Stimulated activated memory B cell treated with anti-CD40 and anti-IgM and Interleukin-4, amounts not matched to agents 10 μg/mL and 1 μg/mL and 100 μg/mL, for 72 hours (primary cell): Measurements from ENCODE around the gene NT5DC2.

ENCODE experiments used
- ATAC-seq: fragments of 150-1000 bp; cut with Tn5 transposase; 2 replicates; pipeline ENCODE4 v1.10.0; 2021
- H3K27ac Mint-ChIP-seq: one replicate; pipeline ENCODE4 v1.8.0; 2022; ENCODE audit warnings: mild to moderate bottlenecking, mixed read lengths
- H3K27me3 Mint-ChIP-seq: one replicate; pipeline ENCODE4 v1.8.0; 2022; ENCODE audit warnings: mixed read lengths
- H3K36me3 Mint-ChIP-seq: one replicate; pipeline ENCODE4 v1.8.0; 2022; ENCODE audit warnings: mixed read lengths
- H3K4me1 Mint-ChIP-seq: one replicate; pipeline ENCODE4 v1.8.0; 2022; ENCODE audit warnings: mixed read lengths
- H3K4me3 Mint-ChIP-seq: one replicate; pipeline ENCODE4 v1.8.0; 2022; ENCODE audit warnings: mild to moderate bottlenecking, moderate library complexity, mixed read lengths
- H3K9me3 Mint-ChIP-seq: one replicate; pipeline ENCODE4 v1.8.0; 2022; ENCODE audit warnings: mixed read lengths

The NT5DC2 gene

GRCh38 chr3:52533623-52534280 is at the start of gene NT5DC2:
Gene NT5DC2 (minus strand): TSS chr3:52533857. CDS start chr3:52533737, 120 bp downstream.
- H3K4me3 Mint-ChIP-seq = peak within 1 kb of the TSS; percentile 77
- H3K36me3 Mint-ChIP-seq = peaks cover 12% of the 10 kb centered on the region
- no peaks in the 10 kb centered on the region for H3K27me3 Mint-ChIP-seq
- peak; percentile 55 for ATAC-seq
- no peaks in the 10 kb centered on the region for H3K9me3 Mint-ChIP-seq
- H3K27ac Mint-ChIP-seq = peak within 1 kb of the TSS; percentile 64
- peaks cover 45% of the 10 kb centered on the region for H3K4me1 Mint-ChIP-seq

GRCh38 chr3:52574056-52574965 is 40.7 kb upstream of the NT5DC2 start:
- H3K27ac Mint-ChIP-seq = no peak overlapping the region

GRCh38 chr3:52572221-52572620 is 38.6 kb upstream of the NT5DC2 start:
- no peaks in the 10 kb centered on the region for H3K27me3 Mint-ChIP-seq
- H3K36me3 Mint-ChIP-seq = peaks cover 54% of the 10 kb centered on the region
- no peaks in the 10 kb centered on the region for H3K9me3 Mint-ChIP-seq
- H3K4me1 Mint-ChIP-seq = no peaks in the 10 kb centered on the region
- ATAC-seq = no peak
- H3K4me3 Mint-ChIP-seq = no peak overlapping the region
- H3K27ac Mint-ChIP-seq = no peak overlapping the region

More at GRCh38 chr3:52574056-52574965, 40.7 kb upstream of the NT5DC2 start:
- Mint-ChIP-seq H3K27me3 (no peaks in the 10 kb centered on the region), H3K36me3 (peaks cover 61% of the 10 kb centered on the region), H3K9me3 (no peaks in the 10 kb centered on the region), H3K4me3 (no peak overlapping the region), H3K4me1 (no peaks in the 10 kb centered on the region)
- no peak for ATAC-seq

GRCh38 chr3:52570076-52570475 is 36.4 kb upstream of the NT5DC2 start:
- Mint-ChIP-seq H3K4me1 (no peaks in the 10 kb centered on the region), H3K4me3 (no peak overlapping the region), H3K27me3 (no peaks in the 10 kb centered on the region), H3K9me3 (no peaks in the 10 kb centered on the region), H3K36me3 (peaks cover 54% of the 10 kb centered on the region), H3K27ac (no peak overlapping the region)
- no peak for ATAC-seq

- Mint-ChIP-seq H3K36me3 (peaks cover 45% of the 10 kb centered on the region), H3K4me3 (no peak overlapping the region), H3K27ac (no peak overlapping the region), H3K9me3 (no peaks in the 10 kb centered on the region), H3K27me3 (no peaks in the 10 kb centered on the region), H3K4me1 (no peaks in the 10 kb centered on the region)
- ATAC-seq = no peak
Measured at GRCh38 chr3:52568069-52568468, 34.4 kb upstream of the NT5DC2 start.

GRCh38 chr3:52563984-52564383 is 30.3 kb upstream of the NT5DC2 start:
- Mint-ChIP-seq H3K27me3 (no peaks in the 10 kb centered on the region), H3K9me3 (no peaks in the 10 kb centered on the region), H3K4me1 (no peaks in the 10 kb centered on the region), H3K4me3 (no peak overlapping the region), H3K36me3 (peaks cover 55% of the 10 kb centered on the region), H3K27ac (no peak overlapping the region)
- no peak for ATAC-seq

- H3K4me1 Mint-ChIP-seq = no peaks in the 10 kb centered on the region
- no peak for ATAC-seq
- no peak overlapping the region for H3K4me3 Mint-ChIP-seq
- H3K36me3 Mint-ChIP-seq = peaks cover 43% of the 10 kb centered on the region
- H3K9me3 Mint-ChIP-seq = no peaks in the 10 kb centered on the region
- H3K27ac Mint-ChIP-seq = no peak overlapping the region
- H3K27me3 Mint-ChIP-seq = no peaks in the 10 kb centered on the region
Measured at GRCh38 chr3:52561028-52561747, 27.5 kb upstream of the NT5DC2 start.

GRCh38 chr3:52558436-52558835 is 24.8 kb upstream of the NT5DC2 start:
- H3K9me3 Mint-ChIP-seq = no peaks in the 10 kb centered on the region
- peaks cover 46% of the 10 kb centered on the region for H3K36me3 Mint-ChIP-seq
- no peaks in the 10 kb centered on the region for H3K27me3 Mint-ChIP-seq
- no peak overlapping the region for H3K27ac Mint-ChIP-seq
- H3K4me1 Mint-ChIP-seq = no peaks in the 10 kb centered on the region
- no peak for ATAC-seq
- no peak overlapping the region for H3K4me3 Mint-ChIP-seq

GRCh38 chr3:52557011-52557960 is 23.6 kb upstream of the NT5DC2 start:
- Mint-ChIP-seq H3K27ac (no peak overlapping the region), H3K4me3 (no peak overlapping the region), H3K4me1 (no peaks in the 10 kb centered on the region), H3K27me3 (no peaks in the 10 kb centered on the region), H3K36me3 (peaks cover 35% of the 10 kb centered on the region), H3K9me3 (no peaks in the 10 kb centered on the region)
- no peak for ATAC-seq

GRCh38 chr3:52555056-52555455 is 21.4 kb upstream of the NT5DC2 start:
- Mint-ChIP-seq H3K27ac (no peak overlapping the region), H3K4me3 (no peak overlapping the region)

GRCh38 chr3:52554026-52554755 is 20.5 kb upstream of the NT5DC2 start:
- no peaks in the 10 kb centered on the region for H3K9me3 Mint-ChIP-seq
- H3K4me1 Mint-ChIP-seq = no peaks in the 10 kb centered on the region
- H3K27ac Mint-ChIP-seq = no peak overlapping the region
- H3K27me3 Mint-ChIP-seq = no peaks in the 10 kb centered on the region
- H3K36me3 Mint-ChIP-seq = peaks cover 28% of the 10 kb centered on the region
- ATAC-seq = no peak
- H3K4me3 Mint-ChIP-seq = no peak overlapping the region

More at GRCh38 chr3:52555056-52555455, 21.4 kb upstream of the NT5DC2 start:
- Mint-ChIP-seq H3K9me3 (no peaks in the 10 kb centered on the region), H3K27me3 (no peaks in the 10 kb centered on the region), H3K36me3 (peaks cover 31% of the 10 kb centered on the region), H3K4me1 (no peaks in the 10 kb centered on the region)
- no peak for ATAC-seq

GRCh38 chr3:52552089-52552488 is 18.4 kb upstream of the NT5DC2 start:
- Mint-ChIP-seq H3K27me3 (no peaks in the 10 kb centered on the region), H3K36me3 (peaks cover 22% of the 10 kb centered on the region), H3K9me3 (no peaks in the 10 kb centered on the region), H3K4me1 (no peaks in the 10 kb centered on the region), H3K4me3 (no peak overlapping the region), H3K27ac (no peak overlapping the region)
- ATAC-seq = no peak

- ATAC-seq = no peak
- Mint-ChIP-seq H3K27ac (no peak overlapping the region), H3K4me3 (no peak overlapping the region), H3K27me3 (no peaks in the 10 kb centered on the region), H3K36me3 (peaks cover 22% of the 10 kb centered on the region), H3K4me1 (no peaks in the 10 kb centered on the region), H3K9me3 (no peaks in the 10 kb centered on the region)
Measured at GRCh38 chr3:52551118-52551517, 17.5 kb upstream of the NT5DC2 start.

GRCh38 chr3:52547143-52547542 is 13.5 kb upstream of the NT5DC2 start:
- no peak overlapping the region for H3K27ac Mint-ChIP-seq

More at GRCh38 chr3:52547143-52547542, 13.5 kb upstream of the NT5DC2 start:
- no peaks in the 10 kb centered on the region for H3K4me1 Mint-ChIP-seq
- H3K9me3 Mint-ChIP-seq = no peaks in the 10 kb centered on the region
- no peak overlapping the region for H3K4me3 Mint-ChIP-seq
- H3K36me3 Mint-ChIP-seq = peaks cover 12% of the 10 kb centered on the region
- no peaks in the 10 kb centered on the region for H3K27me3 Mint-ChIP-seq
- ATAC-seq = no peak
